Upper lobe of left lung (tissue), 6 donors: ENCODE results near the gene AMIGO1. TPM values are rescaled to one million over a fixed set of nuclear protein-coding genes. Genes with fewer than 3 reads are reported as not detected.

ENCODE experiments used
- ATAC-seq, 2 donors: fragments of 200-7000 bp; cut with Tn5 transposase; one replicate each; pipeline ENCODE4 v1.9.1; 2022; ENCODE audit warnings: mild to moderate bottlenecking in 2 of 2, moderate library complexity in 2 of 2; ENCODE audit not compliant: low FRiP score in 2 of 2
- DNase-seq, 2 donors: peaks; one replicate each; pipeline ENCODE4 v3.0.0-alpha.2; 2019 to 2020
- H3K27ac ChIP-seq, 4 donors: fragments of 200-600 bp; sonication (generic); one replicate each; pipeline ENCODE4 v1.5.1; 2016 to 2019
- H3K27me3 ChIP-seq, 4 donors: fragments of 200-600 bp; sonication (generic); one replicate each; pipeline ENCODE4 v1.5.1; 2017 to 2019
- H3K36me3 ChIP-seq, 4 donors: fragments of 200-600 bp; sonication (generic); one replicate each; pipeline ENCODE4 v1.5.1; 2016 to 2019
- H3K4me1 ChIP-seq, 4 donors: fragments of 200-600 bp; sonication (generic); one replicate each; pipeline ENCODE4 v1.5.1; 2018 to 2019
- H3K4me3 ChIP-seq, 4 donors: fragments of 200-600 bp; sonication (generic); one replicate each; pipeline ENCODE4 v1.5.1; 2017 to 2019; ENCODE audit warnings: mild to moderate bottlenecking in 2 of 4, moderate library complexity in 1 of 4
- H3K9me3 ChIP-seq, 4 donors: fragments of 200-600 bp; sonication (generic); one replicate each; pipeline ENCODE4 v1.5.1; 2018 to 2019
- CTCF ChIP-seq, 6 experiments: fragments of 450-650 bp in 4 of 6; fragments of 200-600 bp in 2 of 6; sonication (generic) in 2 of 6; IDR thresholded peaks; one replicate each; pipeline ENCODE4 v1.5.1; 2016 to 2019; ENCODE audit warnings: antibody characterized with exemption in 6 of 6
- EP300 ChIP-seq, 4 donors: sonication (generic); formaldehyde crosslinking; IDR thresholded peaks; one replicate each; pipeline ENCODE4 v1.5.1; 2017; ENCODE audit warnings: antibody characterized with exemption in 4 of 4, control low read depth in 2 of 4
- POLR2A ChIP-seq, 4 donors: fragments of 450-650 bp; IDR thresholded peaks; one replicate each; pipeline ENCODE4 v1.5.1; 2016 to 2017; ENCODE audit warnings: antibody characterized with exemption in 4 of 4, mild to moderate bottlenecking in 2 of 4
- POLR2AphosphoS5 ChIP-seq, 2 donors: sonication (generic); formaldehyde crosslinking; IDR thresholded peaks; one replicate each; pipeline ENCODE4 v1.5.1; 2017; ENCODE audit warnings: antibody characterized with exemption in 2 of 2
- WGBS, 2 donors: methylation state at CpG; one replicate each; pipeline ENCODE4 v1.1.5; 2017 to 2018; 5-methylcytosine and 5-hydroxymethylcytosine counted together
- total RNA-seq, 6 donors: library from RNA; depleted of rRNA in 4 of 6; stranded (reverse); fragments of >200 nt in 4 of 6; gene quantifications; one replicate each; pipeline versions ENCODE4 v1.1.0 to v1.2.1, GENCODE V29; 2016 to 2021
- donor health status: DM: no; HTN: no; CAD: no; lungs with moderate emphysema.
- donor health status: DM: no; HTN: yes; CAD: no; lungs with severe emphysema.

Gene AMIGO1
- total RNA-seq, 6 donors from 2014 or later, result 1.0 to 11.8 (median 8.3) TPM

GRCh38 chr1:109466452-109467300, 42.9 kb downstream of the AMIGO1 start, which contains the start of gene SYPL2:
Gene SYPL2, plus strand, starts transcription at chr1:109466546. Its CDS starts 298 bp downstream, at chr1:109466844.
- peaks cover 0 to 25% (median 12%) of the 10 kb centered on the region in 4 donors for H3K27me3 ChIP-seq
- H3K36me3 ChIP-seq, result no peaks in the 10 kb centered on the region
- H3K9me3 ChIP-seq, result no peaks in the 10 kb centered on the region
- 1 to 2% methylated on average over 41 to 70 of the region's 88 CpGs for WGBS, 2 donors
- TF ChIP-seq POLR2A (IDR thresholded peaks at IDR 0.05), result no peak
- TF ChIP-seq EP300 (IDR thresholded peaks at IDR 0.05), result no peak
- no peak for TF ChIP-seq POLR2AphosphoS5 (IDR thresholded peaks at IDR 0.05)
- TF ChIP-seq CTCF (IDR thresholded peaks at IDR 0.05), result peak in 1 of 6 experiments; percentile 24
- H3K27ac ChIP-seq, result peak within 1 kb of the TSS in 1 of 4 donors; percentile 60
- peak; percentile 77 to 90 for ATAC-seq
- H3K4me1 ChIP-seq, result peaks cover 11 to 14% (median 12%) of the 10 kb centered on the region in 4 donors
- peak; percentile 32 to 90 for DNase-seq
- H3K4me3 ChIP-seq, result peak within 1 kb of the TSS; percentile 47 to 79 (median 62)

DNA sequence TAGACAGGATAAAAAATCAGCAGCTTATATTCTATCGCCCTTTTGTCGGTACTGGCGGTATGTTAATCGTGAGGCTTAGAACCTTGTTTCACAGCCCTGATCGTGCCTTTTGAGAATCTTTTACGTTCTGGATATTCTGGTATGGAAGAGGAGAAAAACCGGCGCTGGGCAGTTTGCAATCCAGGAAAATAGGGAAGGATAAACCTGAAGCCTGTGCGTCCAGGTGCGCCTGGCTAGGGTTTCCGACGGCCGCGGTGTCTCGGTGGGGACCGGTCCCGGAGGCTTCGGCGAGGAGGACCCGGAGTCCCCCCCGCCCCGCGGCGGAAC, 43.4 kb downstream of the AMIGO1 start:
- DNase-seq (no peak), ATAC-seq (no peak)
- H3K4me3 ChIP-seq, result peak overlapping the region; percentile 47 to 79 (median 62)
- peaks cover 11 to 14% (median 12%) of the 10 kb centered on the region in 4 donors for H3K4me1 ChIP-seq
- no peaks in the 10 kb centered on the region for H3K9me3 ChIP-seq
- 7 to 12% methylated on average over 16 to 17 of the region's 24 CpGs for WGBS, 2 donors
- H3K27ac ChIP-seq, result peak overlapping the region in 1 of 4 donors; percentile 60
- H3K36me3 ChIP-seq, result no peaks in the 10 kb centered on the region
- peaks cover 0 to 25% (median 12%) of the 10 kb centered on the region in 4 donors for H3K27me3 ChIP-seq
- no peak for TF ChIP-seq POLR2A (IDR thresholded peaks at IDR 0.05)
- no peak for TF ChIP-seq CTCF (IDR thresholded peaks at IDR 0.05)
- TF ChIP-seq EP300 (IDR thresholded peaks at IDR 0.05), result no peak
- no peak for TF ChIP-seq POLR2AphosphoS5 (IDR thresholded peaks at IDR 0.05)

DNA sequence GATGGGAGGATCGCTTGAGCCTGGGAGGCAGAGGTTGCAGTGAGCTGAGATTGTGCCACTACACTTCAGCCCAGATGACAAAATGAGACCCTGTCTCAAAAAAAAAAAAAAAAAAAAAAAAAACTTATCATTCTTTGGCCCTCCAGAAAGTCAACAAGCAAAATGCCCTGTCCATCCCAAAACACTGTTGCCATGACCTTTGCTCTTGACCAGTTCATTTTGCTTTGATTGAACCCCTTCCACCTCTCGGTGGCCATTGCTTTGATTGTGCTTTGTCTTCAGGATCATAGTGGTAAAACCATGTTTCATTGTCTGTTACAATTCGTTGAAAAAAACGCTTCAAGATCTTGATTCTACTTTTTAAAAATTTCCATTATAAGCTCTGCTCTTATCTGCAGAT, 51.7 kb downstream of the AMIGO1 start:
- no peak overlapping the region for H3K27ac ChIP-seq
- no peaks in the 10 kb centered on the region for H3K4me1 ChIP-seq
- H3K27me3 ChIP-seq, result no peaks in the 10 kb centered on the region
- H3K9me3 ChIP-seq, result peaks cover 0 to 10% (median 0%) of the 10 kb centered on the region in 4 donors
- DNase-seq (no peak), ATAC-seq (no peak)
- no peak overlapping the region for H3K4me3 ChIP-seq
- H3K36me3 ChIP-seq, result no peaks in the 10 kb centered on the region
- TF ChIP-seq POLR2AphosphoS5 (IDR thresholded peaks at IDR 0.05) (no peak), CTCF (IDR thresholded peaks at IDR 0.05) (no peak), POLR2A (IDR thresholded peaks at IDR 0.05) (no peak), EP300 (IDR thresholded peaks at IDR 0.05) (no peak)
- WGBS, 2 donors, result 86 to 87% methylated on average over 4 of the region's 4 CpGs

DNA sequence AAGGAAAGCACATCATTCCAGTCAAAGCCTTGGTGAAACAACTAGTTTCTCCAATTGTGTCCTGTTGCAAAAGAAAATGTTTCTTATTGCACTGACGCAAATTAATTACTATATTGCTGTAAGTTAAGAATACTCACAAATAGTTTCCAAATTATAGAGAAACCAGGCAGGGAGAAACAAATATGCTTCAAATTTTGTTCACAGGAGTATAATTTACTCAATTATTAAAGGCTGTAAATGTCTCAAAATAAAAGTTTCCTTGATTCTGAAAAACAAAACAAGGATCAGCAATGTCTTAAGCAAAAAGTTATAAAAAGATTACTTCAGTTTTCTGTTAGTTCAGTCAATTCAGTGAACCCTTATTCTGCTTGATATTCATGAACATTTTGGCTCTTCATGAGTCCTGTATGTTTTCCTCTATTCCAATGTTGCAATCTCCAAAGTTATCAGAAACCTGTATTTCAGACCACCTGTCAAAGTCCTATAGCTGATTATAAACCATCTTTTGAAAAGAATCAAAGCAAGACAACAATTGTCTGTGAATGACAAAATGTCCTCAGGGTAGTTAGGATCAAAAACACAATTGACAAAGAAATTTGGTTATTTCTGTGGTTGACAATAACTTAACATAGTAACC, 54.9 kb downstream of the AMIGO1 start:
- no peak for TF ChIP-seq POLR2AphosphoS5 (IDR thresholded peaks at IDR 0.05)
- TF ChIP-seq EP300 (IDR thresholded peaks at IDR 0.05), result no peak
- TF ChIP-seq POLR2A (IDR thresholded peaks at IDR 0.05), result no peak
- TF ChIP-seq CTCF (IDR thresholded peaks at IDR 0.05), result no peak
- ATAC-seq, result no peak

More for the DNA sequence above, 54.9 kb downstream of the AMIGO1 start:
- no peak overlapping the region for H3K4me3 ChIP-seq
- H3K9me3 ChIP-seq, result peaks cover 0 to 10% (median 0%) of the 10 kb centered on the region in 4 donors
- H3K4me1 ChIP-seq, result no peaks in the 10 kb centered on the region
- no peaks in the 10 kb centered on the region for H3K36me3 ChIP-seq
- no peak for DNase-seq
- no peaks in the 10 kb centered on the region for H3K27me3 ChIP-seq
- 98% methylated on average over 1 of the region's 1 CpG for WGBS, 2 donors
- H3K27ac ChIP-seq, result no peak overlapping the region

Other genes starting within 250 kb of the AMIGO1 start
- 10 to 100 TPM in 2 of 6 donors, 1 to 10 TPM in 4; 1.5 to 16.8 (median 4.9) TPM for gene PSRC1, start 226.6 kb downstream of the AMIGO1 start, total RNA-seq
- 1 to 10 TPM in 5 of 6 donors, not detected in 1; 1.8 to 8.6 (median 3.1) TPM for gene MYBPHL, start 202.7 kb downstream of the AMIGO1 start, total RNA-seq
- gene SORT1, start 111.8 kb downstream of the AMIGO1 start, total RNA-seq, result 100 to 1,000 TPM; 105 to 222 (median 116) TPM
- 10 to 100 TPM; 15.2 to 69.5 (median 29.8) TPM for gene PSMA5, start 83.3 kb downstream of the AMIGO1 start, total RNA-seq
- gene SYPL2, start 43.2 kb downstream of the AMIGO1 start, total RNA-seq, result 1 to 10 TPM in 4 of 6 donors, under 1 TPM in 2; 0.30 to 3.1 (median 1.1) TPM
- gene ATXN7L2, start 25.8 kb downstream of the AMIGO1 start, total RNA-seq, result 10 to 100 TPM in 1 of 6 donors, 1 to 10 TPM in 5; 2.3 to 19.9 (median 5.3) TPM
- gene CYB561D1, start 15.6 kb downstream of the AMIGO1 start, total RNA-seq, result 10 to 100 TPM in 3 of 6 donors, 1 to 10 TPM in 3; 4.2 to 16.4 (median 9.9) TPM
- not detected for gene GPR61, start 30.1 kb upstream of the AMIGO1 start, total RNA-seq
- gene GNAI3, start 38.9 kb upstream of the AMIGO1 start, total RNA-seq, result 1 to 10 TPM; 2.2 to 9.0 (median 6.0) TPM
- under 1 TPM in 2 of 6 donors, not detected in 4; 0.20 to 0.46 TPM for gene GNAT2, start 109.9 kb upstream of the AMIGO1 start, total RNA-seq
- gene AMPD2, start 110.1 kb upstream of the AMIGO1 start, total RNA-seq, result 100 to 1,000 TPM in 1 of 6 donors, 10 to 100 TPM in 5; 39.5 to 183 (median 58.9) TPM
- gene GSTM4, start 146.4 kb upstream of the AMIGO1 start, total RNA-seq, result 10 to 100 TPM; 10.7 to 28.3 (median 15.9) TPM
- gene GSTM2, start 158.3 kb upstream of the AMIGO1 start, total RNA-seq, result 100 to 1,000 TPM in 1 of 6 donors, 10 to 100 TPM in 5; 19.0 to 263 (median 31.6) TPM
- 10 to 100 TPM in 2 of 6 donors, not detected in 4; 11.8 to 33.0 TPM for gene GSTM1, start 178.1 kb upstream of the AMIGO1 start, total RNA-seq
- 10 to 100 TPM in 3 of 6 donors, 1 to 10 TPM in 2, under 1 TPM in 1; 1.00 to 24.3 (median 8.3) TPM for gene GSTM5, start 202.5 kb upstream of the AMIGO1 start, total RNA-seq
- gene GSTM3, start 231.3 kb upstream of the AMIGO1 start, total RNA-seq, result 10 to 100 TPM in 3 of 6 donors, 1 to 10 TPM in 3; 4.9 to 23.3 (median 11.2) TPM